GM19240 (cell line): ENCODE measurements around the gene NASP.

Source experiments
- DNase-seq: peaks from one replicate; pipeline ENCODE4 v3.0.0; 2011; ENCODE audit warnings: low spot score; ENCODE audit not compliant: insufficient read length

Gene NASP

DNA sequence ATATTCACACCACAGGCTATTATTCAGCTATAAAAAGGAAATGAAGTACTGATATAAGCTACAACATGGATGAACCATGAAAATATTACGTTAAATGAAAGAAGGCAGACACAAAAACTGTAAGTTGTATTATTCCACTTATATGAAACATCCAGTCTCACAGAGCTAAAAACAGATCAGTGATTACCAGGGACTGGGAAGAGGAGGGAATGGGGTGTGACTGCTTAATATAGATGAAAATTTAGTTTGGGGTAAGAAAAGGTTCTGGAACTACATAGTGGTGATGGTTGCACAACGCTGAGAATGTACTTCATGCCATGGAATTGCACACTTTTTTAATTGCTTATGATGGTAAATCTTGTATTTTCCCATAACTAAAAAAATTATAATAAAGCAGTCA, 83.0 kb downstream of the NASP start:
- no peak for DNase-seq

DNA sequence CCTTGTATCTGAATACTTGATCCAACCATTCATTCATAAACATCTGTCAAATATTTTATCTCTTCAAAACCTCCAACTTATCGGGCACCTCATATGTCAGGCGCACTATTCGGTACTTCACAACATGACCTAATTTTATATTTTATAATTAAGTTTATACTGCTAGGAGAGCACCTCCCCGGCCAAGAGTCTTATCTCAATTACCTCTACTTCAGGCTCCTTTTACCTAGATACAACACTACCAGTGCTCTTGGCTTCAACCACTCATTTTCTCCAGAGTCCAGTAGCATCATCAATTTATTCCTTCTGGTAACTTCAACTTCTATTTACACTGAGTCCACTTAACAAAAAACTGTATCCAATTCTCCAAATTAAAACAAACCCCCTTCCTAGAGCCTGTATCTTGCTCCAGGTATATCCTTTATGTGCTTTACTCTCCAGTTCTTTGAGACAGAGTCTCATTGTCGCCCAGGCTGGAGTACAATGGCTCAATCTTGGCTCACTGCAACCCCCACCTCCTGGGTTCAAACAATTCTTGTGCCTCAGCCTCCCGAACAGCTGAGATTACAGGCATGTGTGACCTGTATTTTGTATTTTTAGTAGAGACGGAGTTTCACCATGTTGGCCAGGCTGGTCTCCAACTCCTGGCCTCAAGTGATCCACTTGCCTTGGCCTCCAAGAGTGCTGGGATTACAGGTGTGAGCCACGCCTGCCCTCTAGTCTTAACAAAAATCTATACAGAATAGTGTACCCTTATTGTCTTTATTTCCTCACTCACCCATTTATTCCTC, 83.7 kb downstream of the NASP start:
- no peak for DNase-seq
